ENCODE measurements around the gene HLA-DQB2. TPM values are rescaled to one million over a fixed set of nuclear protein-coding genes. Genes with fewer than 3 reads are reported as not detected.
"Not testable (repeated sequence)": the region's sequence is repeated elsewhere in the genome, so short reads cannot be mapped to it uniquely, and the experiment has no call there.

The HLA-DQB2 gene
- not detected for polyA plus RNA-seq (2013, experiment 1 of 2; ENCODE audit: insufficient read length)
- not detected for polyA plus RNA-seq (2013, experiment 2 of 2; ENCODE audit: insufficient read length)

GRCh38 chr6:32763421-32763820 lies at the start of gene HLA-DQB2:
TSS of gene HLA-DQB2 (minus strand) at chr6:32763532. CDS start at chr6:32763470, 62 bp downstream.
- DNase-seq = no peak

DNA sequence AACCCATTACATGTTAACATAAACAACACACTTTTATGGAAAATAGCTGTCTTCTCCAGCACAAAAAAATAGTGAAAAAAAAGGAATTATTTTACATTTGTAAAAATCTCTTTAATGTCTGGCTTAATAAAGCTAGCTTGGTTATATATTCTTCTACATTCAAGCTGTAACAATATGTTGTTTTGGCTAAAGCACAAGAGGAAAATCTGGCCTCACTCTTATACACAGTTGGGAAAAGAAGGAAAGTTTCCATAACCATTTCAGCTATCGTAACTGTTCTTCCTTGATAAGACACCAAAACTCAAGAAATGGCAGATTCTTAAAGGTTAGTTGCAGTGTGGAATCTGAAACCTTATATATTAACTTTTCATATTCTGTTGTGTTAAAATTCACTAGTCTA lies 45.8 kb upstream of the HLA-DQB2 start:
- no peak for DNase-seq

DNA sequence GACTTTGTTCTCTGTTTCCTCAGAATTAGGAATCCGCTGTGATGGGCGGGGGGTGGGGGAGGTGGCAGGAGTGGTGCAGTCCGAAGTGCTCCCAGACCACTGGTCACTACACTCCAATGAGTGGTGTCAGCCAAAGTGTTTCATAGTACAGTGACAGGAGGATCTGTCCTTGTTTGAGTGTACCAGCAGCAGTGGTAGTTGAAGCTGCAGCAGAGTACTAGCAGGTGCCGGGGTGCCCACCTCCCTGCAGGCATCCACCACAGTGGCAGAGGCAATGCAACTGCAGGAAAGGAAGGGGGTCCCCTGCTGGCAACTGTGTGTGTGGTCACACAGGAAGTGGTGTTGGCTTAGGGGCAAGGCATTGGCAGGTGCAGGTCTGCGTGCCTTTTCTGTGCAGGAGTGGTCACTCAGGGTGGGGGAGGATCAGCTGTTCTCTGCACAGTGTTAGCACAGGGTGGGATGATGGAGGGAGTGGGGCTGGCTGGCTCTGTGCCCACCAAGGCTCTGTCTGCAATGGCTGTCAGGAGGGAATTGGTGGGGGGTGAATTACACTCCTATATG lies 43.8 kb upstream of the HLA-DQB2 start:
- no peak for DNase-seq

GRCh38 chr6:32805404-32805803 lies 42.1 kb upstream of the HLA-DQB2 start:
- not testable (repeated sequence) for DNase-seq

GRCh38 chr6:32803416-32803815 lies 40.1 kb upstream of the HLA-DQB2 start:
- DNase-seq = no peak

GRCh38 chr6:32799740-32800139 lies 36.4 kb upstream of the HLA-DQB2 start:
- DNase-seq = no peak

- no peak for DNase-seq
These were observed 35.8 kb upstream of the HLA-DQB2 start for GRCh38 chr6:32799168-32799567.

DNA sequence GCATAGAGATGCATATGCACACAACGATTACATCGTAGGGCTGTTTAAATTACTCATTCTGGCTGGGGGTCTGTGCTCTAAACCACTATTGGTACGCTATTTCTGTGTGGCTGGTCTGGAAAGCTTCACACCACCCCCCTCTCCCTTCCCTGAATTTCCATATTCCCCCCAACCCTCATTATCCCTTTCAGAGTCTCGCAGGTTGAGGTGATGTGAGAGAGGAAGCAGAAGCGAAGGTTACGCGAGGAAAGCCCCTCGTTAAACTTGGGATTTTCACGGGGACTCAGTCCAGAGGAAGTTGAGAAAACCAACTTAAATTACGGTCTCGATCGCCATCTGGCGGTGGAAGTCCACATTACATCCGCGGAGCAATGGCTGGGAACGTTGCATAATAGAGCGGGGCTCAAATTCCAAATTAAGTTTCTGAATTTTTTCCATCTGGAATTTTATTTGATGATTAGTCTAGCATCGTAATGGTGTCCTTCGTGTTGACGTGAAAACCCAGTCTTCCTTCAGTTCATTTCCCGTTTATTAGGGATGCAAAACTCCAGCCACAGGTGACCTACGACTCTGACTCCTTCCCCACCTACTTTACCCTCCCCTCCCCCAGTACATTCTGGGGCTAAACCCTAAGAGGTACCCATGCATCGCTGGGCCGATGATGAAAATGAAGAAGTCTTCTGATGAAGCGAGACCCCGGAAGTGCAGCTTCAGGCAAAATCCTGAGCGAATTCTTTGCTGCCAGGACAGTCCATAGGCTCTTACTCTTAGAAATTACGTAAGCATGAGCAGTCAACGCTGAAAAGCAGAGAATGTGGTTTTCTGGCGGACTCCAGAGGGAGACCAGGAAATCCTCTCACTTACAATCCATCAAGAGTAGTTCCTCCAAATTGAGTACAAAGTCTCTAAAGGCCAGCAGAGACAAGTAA lies 33.8 kb upstream of the HLA-DQB2 start:
- peak; percentile 61 for DNase-seq

DNA sequence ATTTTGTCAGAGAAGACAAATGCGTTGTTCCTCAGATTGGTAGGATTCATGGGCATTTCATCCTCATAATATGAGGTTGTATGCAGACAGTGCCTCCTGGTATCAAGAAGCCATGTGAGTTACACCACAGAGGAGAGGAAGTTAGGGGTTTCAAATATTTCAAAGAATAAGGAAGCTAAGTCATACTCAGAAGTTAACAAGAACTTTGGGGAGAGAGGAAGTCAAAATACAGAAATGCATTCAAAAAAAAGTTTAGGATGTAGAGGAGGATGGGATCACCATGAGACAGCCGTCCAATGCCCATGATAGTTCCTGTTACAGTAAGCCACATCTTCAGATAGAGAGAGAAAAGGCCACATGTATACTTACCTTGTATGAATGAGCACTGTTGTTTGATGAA lies 31.2 kb upstream of the HLA-DQB2 start:
- no peak for DNase-seq

DNA sequence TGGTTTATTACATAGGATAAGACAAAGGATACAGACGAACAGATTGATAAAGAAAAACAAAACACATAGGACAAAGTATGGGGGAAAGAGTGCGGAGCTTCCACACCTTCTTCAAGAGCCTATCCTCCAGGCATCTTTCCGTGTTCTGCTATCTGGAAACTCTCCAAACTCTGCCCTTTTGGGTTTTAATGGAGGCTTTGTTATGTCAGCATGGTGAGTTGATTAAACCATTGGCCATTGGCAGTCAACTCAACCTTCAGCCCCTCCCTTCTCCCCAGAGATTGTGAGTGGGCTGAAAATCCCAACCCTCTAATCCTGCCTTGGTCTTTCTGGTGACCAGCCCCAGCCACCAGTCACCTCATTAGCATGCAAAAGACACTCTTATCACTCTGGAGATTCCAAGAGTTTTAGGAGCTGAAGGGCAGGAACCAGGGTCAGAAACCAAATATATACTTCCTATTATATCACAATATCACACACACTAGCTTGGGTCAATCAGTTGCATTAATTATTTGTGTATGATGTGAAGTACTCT lies 29.6 kb upstream of the HLA-DQB2 start:
- DNase-seq = no peak

DNA sequence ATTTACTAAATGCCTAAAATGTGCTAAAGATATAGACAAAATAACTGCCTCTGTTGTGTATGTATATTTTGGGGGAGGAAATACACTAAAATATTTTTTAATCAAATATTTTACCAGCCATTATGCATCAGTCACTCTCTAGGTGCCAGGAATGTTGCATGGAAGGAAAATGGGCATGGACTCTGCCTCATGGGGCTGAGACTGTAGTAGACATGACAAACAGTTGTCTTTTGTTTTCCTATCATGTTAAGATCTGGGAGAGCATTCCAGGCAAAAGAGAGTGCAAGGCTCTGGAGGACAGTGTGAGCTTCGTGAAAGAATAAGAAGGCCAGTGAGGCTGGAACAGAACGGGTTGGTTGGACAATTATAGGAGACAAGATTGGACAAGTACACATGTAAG lies 27.0 kb upstream of the HLA-DQB2 start:
- DNase-seq = no peak

DNA sequence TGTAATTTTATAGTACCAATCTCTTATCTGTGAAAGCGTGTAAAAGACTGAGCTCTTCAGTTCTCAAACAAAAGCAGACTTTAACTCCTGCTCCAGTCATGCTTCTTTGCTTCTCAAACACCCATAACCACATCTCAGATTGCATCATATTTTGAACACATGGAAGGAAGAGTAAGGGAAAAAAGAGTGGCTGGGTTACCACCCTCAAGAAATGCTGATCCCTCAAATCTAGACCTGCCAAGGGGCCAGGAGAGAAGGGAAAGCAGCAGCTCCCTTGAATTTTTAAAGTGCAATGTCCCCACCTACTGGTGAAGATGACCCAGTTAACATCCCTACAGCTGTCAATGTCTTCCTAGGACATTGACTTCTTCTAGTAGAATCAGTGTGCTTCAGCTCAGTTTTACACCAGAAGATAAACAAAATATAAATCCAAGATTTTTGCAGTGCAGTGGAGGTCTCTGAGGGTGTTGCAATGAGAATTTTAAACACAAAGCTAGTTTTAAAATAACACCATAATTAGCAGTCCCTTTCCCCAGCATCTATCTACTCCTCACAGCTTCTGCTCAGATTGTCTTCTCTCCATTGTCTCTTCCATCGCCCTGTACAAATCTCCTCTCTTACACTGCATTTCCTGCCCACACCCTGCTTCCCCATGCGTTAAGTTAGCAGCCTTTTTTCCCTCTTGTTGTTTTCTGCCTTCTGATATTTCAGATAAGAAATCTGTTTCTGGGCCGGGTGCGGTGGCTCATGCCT lies 22.6 kb upstream of the HLA-DQB2 start:
- peak; percentile 61 for DNase-seq

DNA sequence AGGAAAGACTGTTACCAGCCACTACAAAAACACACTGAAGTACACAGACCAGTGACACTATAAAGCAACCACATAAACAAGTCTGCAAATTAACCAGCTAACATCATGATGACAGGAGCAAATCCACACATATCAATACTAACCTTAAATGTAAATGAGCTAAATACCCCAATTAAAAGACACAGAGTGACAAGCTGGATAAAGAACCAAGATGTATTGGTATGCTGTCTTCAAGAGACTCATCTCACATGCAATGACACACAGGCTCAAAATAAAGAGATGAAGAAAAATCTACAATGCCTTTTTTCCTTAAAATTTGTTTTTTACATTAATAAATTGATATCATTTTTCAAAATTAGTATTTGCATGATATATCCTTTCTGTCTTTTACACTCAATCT lies 19.6 kb upstream of the HLA-DQB2 start:
- not testable (repeated sequence) for DNase-seq

- DNase-seq = no peak
These were observed 15.7 kb upstream of the HLA-DQB2 start for GRCh38 chr6:32779036-32779435.

- no peak for DNase-seq
These were observed 11.7 kb upstream of the HLA-DQB2 start for GRCh38 chr6:32775071-32775470.

DNA sequence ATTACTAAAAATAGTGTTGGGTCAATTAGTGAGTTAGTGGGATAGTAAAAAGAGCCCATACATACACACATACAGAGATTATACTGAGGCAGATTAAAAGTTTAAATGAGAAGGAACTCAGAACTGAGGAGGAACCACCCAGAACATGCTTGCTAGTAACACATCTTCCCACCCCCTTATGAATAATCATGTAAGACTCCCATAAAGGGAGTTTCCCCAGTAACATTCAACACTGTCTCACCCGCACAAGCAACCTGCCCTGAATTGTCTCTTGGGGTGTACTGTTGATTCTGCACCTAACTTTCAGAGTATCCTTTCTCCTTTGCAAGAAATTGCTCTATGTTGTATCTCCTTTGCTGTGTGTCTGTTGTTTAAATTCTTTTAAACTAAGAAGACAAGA lies 11.1 kb upstream of the HLA-DQB2 start:
- no peak for DNase-seq

GRCh38 chr6:32772656-32773055 lies 9.3 kb upstream of the HLA-DQB2 start:
- DNase-seq = no peak

DNA sequence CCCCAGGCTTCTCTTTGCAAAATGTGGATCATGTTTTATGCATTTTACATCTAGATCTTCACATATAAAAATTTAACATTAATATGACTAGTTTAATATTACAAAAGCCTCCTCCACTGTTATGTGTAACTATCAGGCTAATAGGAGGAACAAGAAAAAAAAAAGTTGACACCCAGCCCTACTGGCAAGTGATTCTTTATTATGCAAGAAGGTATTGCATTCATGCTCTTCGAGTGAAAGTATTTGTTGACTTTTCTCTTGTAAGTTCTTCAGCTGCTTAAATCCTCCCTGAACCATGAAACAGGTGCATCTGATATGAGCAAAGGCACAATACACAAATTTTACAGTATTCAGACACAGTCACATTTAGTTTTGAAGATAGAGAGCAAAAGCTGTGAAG lies 716 bp upstream of the HLA-DQB2 start:
- DNase-seq = no peak

DNA sequence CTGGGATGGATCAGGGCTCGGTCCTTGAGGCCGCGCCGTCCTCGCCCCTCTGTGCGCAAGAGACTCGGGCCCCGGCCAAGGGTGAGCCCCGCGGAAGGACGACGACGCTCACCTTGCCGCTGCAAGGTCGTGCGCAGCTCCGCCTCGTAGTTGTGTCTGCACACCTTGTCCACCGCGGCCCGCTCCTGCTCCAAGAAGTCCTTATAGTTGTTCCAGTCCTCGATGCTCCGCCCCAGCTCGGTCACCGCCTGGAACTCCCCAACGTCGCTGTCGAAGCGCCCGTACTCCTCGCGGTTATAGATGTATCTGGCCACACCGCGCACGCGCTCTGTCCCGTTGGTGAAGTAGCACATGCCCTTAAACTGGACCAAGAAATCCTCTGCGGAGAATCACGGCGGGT lies 1.8 kb downstream of the HLA-DQB2 start:
- no peak for DNase-seq

DNA sequence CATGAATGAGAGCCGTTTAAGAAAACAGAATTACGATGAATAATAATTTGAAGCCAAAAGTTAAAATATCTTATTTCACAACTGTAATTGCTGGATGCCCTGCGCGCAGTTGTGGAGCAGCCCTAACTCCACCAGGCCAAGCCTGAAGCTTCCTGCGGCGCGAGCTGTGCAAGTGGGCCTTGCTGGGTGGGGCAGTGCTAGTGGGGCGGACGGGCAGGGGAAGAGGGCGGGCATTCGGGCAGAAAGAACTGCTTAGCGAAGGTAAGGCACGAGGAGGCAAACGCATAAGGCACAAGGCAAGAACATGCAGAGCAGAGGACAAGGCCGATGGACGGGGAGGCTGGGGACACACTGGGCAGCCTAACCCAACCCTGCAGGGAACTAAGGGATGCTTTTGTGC lies 2.3 kb downstream of the HLA-DQB2 start:
- DNase-seq = no peak

DNA sequence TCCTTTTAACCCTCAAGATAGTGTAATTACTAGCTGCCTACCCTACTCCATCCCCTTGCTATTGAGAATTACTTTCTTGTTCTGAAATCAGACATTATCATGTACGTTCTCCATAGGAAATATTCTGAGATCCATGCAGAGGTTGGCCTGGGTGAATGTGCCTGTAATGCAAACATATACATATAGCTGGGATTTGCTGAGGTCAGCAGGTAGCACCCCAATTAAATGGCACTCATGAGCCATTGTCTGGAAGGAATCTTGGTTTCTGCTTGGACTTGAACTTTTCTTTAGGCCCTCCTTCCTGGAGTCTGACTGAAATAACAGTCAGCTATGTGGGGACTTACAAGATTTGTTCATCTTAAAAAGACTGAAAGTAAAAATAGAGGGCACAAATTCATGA lies 3.7 kb downstream of the HLA-DQB2 start:
- DNase-seq = no peak

DNA sequence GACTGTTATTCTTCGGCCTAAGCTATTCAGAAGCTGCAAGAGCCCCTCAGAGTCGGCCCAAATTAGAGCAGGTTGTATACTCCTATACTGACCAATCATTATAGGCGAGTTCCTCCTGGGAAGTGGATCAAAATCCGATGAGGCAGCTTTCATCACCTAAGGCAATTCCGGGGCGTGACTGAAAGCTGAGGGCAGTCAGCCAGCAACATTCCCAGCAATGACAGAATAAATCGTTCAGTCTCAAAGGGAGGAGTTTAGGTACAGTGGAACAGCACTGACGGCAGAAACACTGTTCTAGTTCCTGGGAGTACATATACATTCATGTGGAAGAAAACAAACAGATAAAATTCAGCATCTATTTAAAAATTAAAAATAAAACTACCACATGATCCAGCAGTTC lies 10.8 kb downstream of the HLA-DQB2 start:
- no peak for DNase-seq

GRCh38 chr6:32745649-32746048 lies 17.7 kb downstream of the HLA-DQB2 start:
- not testable (repeated sequence) for DNase-seq
